HepG2 (cell line): Measurements from ENCODE around the gene ATRNL1. TPM values are rescaled to one million over a fixed set of nuclear protein-coding genes. Genes with fewer than 3 reads are reported as not detected.
"Not testable (repeated sequence)": the region's sequence is repeated elsewhere in the genome, so short reads cannot be mapped to it uniquely, and the experiment has no call there.

Experiments
- ATAC-seq: fragments of 200-7000 bp; cut with Tn5 transposase; 3 replicates; pipeline ENCODE4 v1.9.1; 2020; ENCODE audit warnings: mild to moderate bottlenecking, moderate library complexity
- BruUV-seq: library from RNA; stranded (reverse); fragments of 400-500 nt; replicated peaks from 2 replicates; lab custom pipeline; 2021; lab: Mats Ljungman, UMichigan
- CTCF ChIA-PET: fragments of 300-600 bp; formaldehyde crosslinking; extraction: SDS; loops from one replicate; lab custom pipeline; 2021; ENCODE audit warnings: low total read pairs, inconsistent platforms, low intra/inter-chr PET ratio; lab: Yijun Ruan, JAX
- POLR2A ChIA-PET: fragments of 350-600 bp; sonication (Branson Sonifier 250); formaldehyde crosslinking; loops from one replicate; lab custom pipeline; 2020; ENCODE audit warnings: antibody characterized with exemption, inconsistent platforms; lab: Yijun Ruan, JAX
- DNase-seq: peaks from one replicate; pipeline ENCODE4 v3.0.0-alpha.2; 2015; ENCODE audit warnings: low spot score
- FAIRE-seq: peaks from 3 replicates; lab custom pipeline; 2011; peaks lifted over from hg19 to GRCh38; lab: Jason Lieb, UNC
- H2AFZ ChIP-seq: one replicate; pipeline ENCODE4 v1.6.1; 2011; ENCODE audit warnings: low read length, inconsistent platforms
- H3K27ac ChIP-seq: fragments of 300-600 bp; 3 replicates; pipeline ENCODE4 v1.8.0; 2011; ENCODE audit warnings: mixed run types, mild to moderate bottlenecking, mixed read lengths, low read length, inconsistent platforms; ENCODE audit not compliant: insufficient read depth; ENCODE audit errors: extremely low read length
- H3K27me3 ChIP-seq, 2 experiments: fragments of 200-600 bp in 1 of 2; 2 replicates in 1 of 2; 3 replicates in 1 of 2; pipeline versions ENCODE4 v1.6.0 to v1.8.0; 2011; ENCODE audit warnings: low read length in 2 of 2, mild to moderate bottlenecking in 2 of 2, moderate library complexity in 2 of 2, inconsistent platforms in 1 of 2; ENCODE audit not compliant: insufficient read depth in 2 of 2, control insufficient read depth in 1 of 2
- H3K36me3 ChIP-seq, 2 experiments: fragments of 200-600 bp in 1 of 2; replicated peaks in 1 of 2; 2 replicates in 1 of 2; 3 replicates in 1 of 2; pipeline versions ENCODE4 v1.5.1 to v1.8.0; 2011; ENCODE audit warnings: low read length in 2 of 2, inconsistent platforms in 1 of 2; ENCODE audit not compliant: insufficient read depth in 2 of 2, control insufficient read depth in 1 of 2
- H3K4me1 ChIP-seq: 2 replicates; pipeline ENCODE4 v1.5.1; 2012; ENCODE audit warnings: low read length, inconsistent platforms; ENCODE audit not compliant: insufficient read depth
- H3K4me2 ChIP-seq: 2 replicates; pipeline ENCODE4 v1.6.0; 2011; ENCODE audit warnings: low read depth, low read length, inconsistent platforms
- H3K4me3 ChIP-seq, 3 experiments: fragments of 200-600 bp in 1 of 3; sonication (generic), shearing (Covaris generic) in 1 of 3; replicated peaks in 1 of 3; 2 replicates each; pipeline ENCODE4 v1.5.1; 2011 to 2016; ENCODE audit warnings: low read length in 3 of 3, inconsistent platforms in 2 of 3, low read depth in 2 of 3, mild to moderate bottlenecking in 2 of 3, control low read depth in 1 of 3, mixed read lengths in 1 of 3; ENCODE audit not compliant: insufficient read depth in 1 of 3
- H3K79me2 ChIP-seq: one replicate; pipeline ENCODE4 v1.6.1; 2011; ENCODE audit warnings: low read length, inconsistent platforms; ENCODE audit not compliant: insufficient read depth
- H3K9ac ChIP-seq: 2 replicates; pipeline ENCODE4 v1.6.0; 2011; ENCODE audit warnings: mild to moderate bottlenecking, low read depth, low read length, inconsistent platforms; ENCODE audit not compliant: insufficient read depth
- H3K9me3 ChIP-seq: 2 replicates; pipeline ENCODE4 v1.5.1; 2012; ENCODE audit warnings: mild to moderate bottlenecking, low read length
- H4K20me1 ChIP-seq: 2 replicates; pipeline ENCODE4 v1.6.0; 2011; ENCODE audit warnings: inconsistent platforms, mild to moderate bottlenecking, low read length, moderate library complexity; ENCODE audit not compliant: insufficient read depth
- HOXA5 ChIP-seq: sonication (generic); formaldehyde crosslinking; IDR thresholded peaks from 2 replicates; pipeline ENCODE4 v1.4.0; 2020; ENCODE audit warnings: missing genetic modification reagents
- JUNB ChIP-seq: sonication (generic); formaldehyde crosslinking; IDR thresholded peaks from 2 replicates; pipeline ENCODE4 v1.8.0; 2022; ENCODE audit warnings: missing genetic modification reagents, mild to moderate bottlenecking, borderline replicate concordance
- MAFK ChIP-seq, 2 experiments: IDR thresholded peaks in 1 of 2; conservative IDR thresholded peaks in 1 of 2; 2 replicates each; pipeline ENCODE4 v1.6.1; 2011; ENCODE audit warnings: improper control_type of control experiment in 2 of 2, low read length in 2 of 2
- NFE2 ChIP-seq: sonication (generic); formaldehyde crosslinking; IDR thresholded peaks from 2 replicates; pipeline ENCODE4 v1.4.0; 2020; ENCODE audit warnings: missing genetic modification reagents
- NFYC ChIP-seq: IDR thresholded peaks from 2 replicates; pipeline ENCODE4 v1.6.1; 2016; ENCODE audit warnings: missing genetic modification reagents, missing compliant biosample characterization
- RXRA ChIP-seq: sonication (generic); formaldehyde crosslinking; IDR thresholded peaks from 2 replicates; pipeline ENCODE4 v1.5.1; 2020; ENCODE audit warnings: missing genetic modification reagents
- SAFB2 ChIP-seq: sonication (generic); formaldehyde crosslinking; IDR thresholded peaks from 2 replicates; pipeline ENCODE4 v1.5.1; 2020; ENCODE audit warnings: missing genetic modification reagents, low read depth, mild to moderate bottlenecking, borderline replicate concordance
- ZNF367 ChIP-seq: sonication (generic); formaldehyde crosslinking; IDR thresholded peaks from 2 replicates; pipeline ENCODE4 v1.4.0; 2020; ENCODE audit warnings: missing genetic modification reagents, borderline replicate concordance
- WGBS: methylation state at CpG from one replicate; pipeline ENCODE4 v1.1.6; 2017; ENCODE audit warnings: low lambda C conversion rate; 5-methylcytosine and 5-hydroxymethylcytosine counted together
- in situ Hi-C: cut with HindIII; loops from 2 replicates; pipeline ENCODE4 v1.10.0; 2017; ENCODE audit warnings: low pct_unique_long_range_greater_than_20kb; ENCODE audit not compliant: extremely low pct_ligation_motif_present
- intact Hi-C: fragments of 100-400 bp; cut with micrococcal nuclease; formaldehyde crosslinking; loops from one replicate; pipeline ENCODE4 v1.10.0; 2022; ENCODE audit not compliant: unreplicated experiment
- polyA plus RNA-seq, 8 experiments: library from polyadenylated mRNA; depleted of rRNA in 3 of 8; stranded (reverse) in 7 of 8; unstranded in 1 of 8; fragments of >200 nt; fragmentation: Illumina TruSeq in 4 of 8; extraction: Trizol in 4 of 8; gene quantifications; 2 replicates each; pipeline versions ENCODE4 v1.2.1 to v1.2.3, GENCODE V29; 2011 to 2016; ENCODE audit warnings: low read depth in 4 of 8, missing spikeins in 1 of 8, mixed read lengths in 1 of 8; ENCODE audit not compliant: insufficient read depth in 1 of 8
- total RNA-seq, 5 experiments: library from RNA; depleted of rRNA; stranded (reverse); fragments of >200 nt; fragmentation: Illumina TruSeq; extraction: Trizol; gene quantifications; 2 replicates each; pipeline ENCODE4 v1.2.3, GENCODE V29; 2016; ENCODE audit warnings: low read depth in 1 of 5
- TF ChIP-seq, protein P1 (sequence below): sonication (generic); formaldehyde crosslinking; IDR thresholded peaks from 2 replicates; pipeline ENCODE4 v1.5.0; 2020; ENCODE audit warnings: missing genetic modification reagents
- TF ChIP-seq, protein P2 (sequence below): sonication (generic); formaldehyde crosslinking; IDR thresholded peaks from 2 replicates; pipeline ENCODE4 v1.4.0; 2020; ENCODE audit warnings: missing genetic modification reagents, low read depth, mild to moderate bottlenecking, borderline replicate concordance

ATRNL1 gene
- total and polyA plus RNA-seq, 2 of the 13 experiments (the other 11 are each of a cell fraction or from before 2014, with no cell fraction given) = 0.04 TPM; not detected in 1

DNA sequence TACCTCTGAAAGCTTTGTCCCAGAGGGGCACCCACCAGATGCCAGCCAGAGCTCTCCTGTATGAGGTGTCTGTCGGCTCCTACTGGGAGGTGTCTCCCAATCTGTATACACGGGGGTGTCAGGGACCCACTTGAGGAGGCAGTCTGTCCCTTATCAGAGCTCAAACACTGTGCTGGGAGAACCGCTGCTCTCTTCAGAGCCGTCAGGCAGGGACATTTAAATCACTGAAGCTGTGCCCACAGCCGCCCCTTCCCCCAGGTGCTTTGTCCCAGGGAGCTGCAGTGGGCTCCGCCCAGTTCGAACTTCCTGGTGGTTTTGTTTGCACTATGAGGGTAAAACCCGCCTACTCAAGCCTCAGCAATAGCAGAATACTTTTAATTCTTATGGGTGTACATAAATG is 665.3 kb downstream of the ATRNL1 start:
- DNase-seq, H3K9me3 ChIP-seq, H3K4me3 ChIP-seq, BruUV-seq, POLR2A ChIA-PET, H2AFZ ChIP-seq, H3K4me1 ChIP-seq, H3K9ac ChIP-seq, CTCF ChIA-PET, FAIRE-seq, ATAC-seq, H3K27ac ChIP-seq, H4K20me1 ChIP-seq, in situ Hi-C loops, H3K27me3 ChIP-seq, H3K36me3 ChIP-seq, intact Hi-C loops, H3K4me2 ChIP-seq, H3K79me2 ChIP-seq: not testable (repeated sequence)
- 0% methylated on average over 4 of the region's 8 CpGs for WGBS

DNA sequence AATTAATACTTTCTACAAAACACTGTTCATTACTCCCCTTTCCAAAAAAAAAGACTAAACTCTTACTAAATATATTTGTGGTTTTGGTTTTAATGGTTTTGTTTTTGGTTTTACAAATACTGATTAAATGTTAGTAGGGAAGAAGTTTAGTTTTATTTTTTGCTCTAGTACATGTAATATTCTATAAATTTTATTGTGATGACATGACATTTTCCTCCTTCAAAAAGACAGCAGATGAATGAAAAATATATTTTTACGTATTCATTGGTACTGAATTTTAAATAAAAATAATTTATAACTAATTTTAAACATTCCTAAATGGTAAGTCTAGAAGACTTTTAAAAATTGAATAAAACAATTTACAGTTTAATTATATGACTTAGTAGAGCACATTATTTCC is 667.0 kb downstream of the ATRNL1 start:
- TF ChIP-seq MAFK (conservative IDR thresholded peaks at IDR 0.05 in 1 of 2, IDR thresholded peaks at IDR 0.05 in 1 of 2; ENCODE audit: low read length in 2 of 2) = peak in 1 of 2 experiments; percentile 67; a peak in 2 of 4 replicates
- no peak for TF ChIP-seq HOXA5
- Histone ChIP-seq H3K79me2 (no peaks in the 10 kb centered on the region), H3K4me3 (no peak overlapping the region), H3K9ac (no peak overlapping the region), H3K4me2 (no peak overlapping the region), H3K9me3 (no peaks in the 10 kb centered on the region), H3K4me1 (no peaks in the 10 kb centered on the region), H3K36me3 (no peaks in the 10 kb centered on the region), H3K27me3 (no peaks in the 10 kb centered on the region), H2AFZ (no peak overlapping the region), H4K20me1 (no peaks in the 10 kb centered on the region), H3K27ac (no peak overlapping the region)
- in situ Hi-C loops (no loop called here), intact Hi-C loops (no loop called here)
- DNase-seq = no peak
- ChIA-PET POLR2A (no interaction called here), CTCF (no interaction called here)
- no peak for ATAC-seq
- WGBS = 0% methylated on average over 1 of the region's 1 CpG
- FAIRE-seq = no peak
- no TSS peak for BruUV-seq

DNA sequence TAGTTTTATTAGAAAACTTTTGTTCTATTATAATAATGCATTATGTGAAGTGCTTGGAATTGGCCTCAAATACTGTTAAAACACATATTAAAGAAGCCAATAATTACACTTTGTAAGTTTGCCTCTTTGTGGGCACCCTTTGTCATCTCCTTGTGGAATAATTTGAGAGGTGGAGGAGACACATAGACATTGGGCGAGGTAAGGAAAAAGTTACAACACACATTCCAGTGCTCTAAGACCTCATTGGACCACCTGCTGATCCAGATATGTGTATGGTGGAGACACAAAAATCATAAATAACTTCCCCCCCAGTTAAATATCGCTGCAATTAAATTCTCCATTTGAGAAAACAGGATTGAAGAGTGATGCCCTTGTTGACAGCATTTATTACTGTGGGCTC is 668.0 kb downstream of the ATRNL1 start:
- ATAC-seq (no peak), DNase-seq (no peak), FAIRE-seq (no peak)
- no peak overlapping the region for H3K9ac ChIP-seq
- H3K27me3 ChIP-seq = no peaks in the 10 kb centered on the region
- no peaks in the 10 kb centered on the region for H3K36me3 ChIP-seq
- H3K27ac ChIP-seq = no peak overlapping the region
- H3K4me3 ChIP-seq = no peak overlapping the region
- WGBS = 5% methylated on average over 2 of the region's 2 CpGs
- no peaks in the 10 kb centered on the region for H4K20me1 ChIP-seq
- H2AFZ ChIP-seq = no peak overlapping the region
- BruUV-seq = no TSS peak
- CTCF ChIA-PET = no interaction called here
- H3K4me2 ChIP-seq = no peak overlapping the region
- no peaks in the 10 kb centered on the region for H3K9me3 ChIP-seq
- no peaks in the 10 kb centered on the region for H3K4me1 ChIP-seq
- POLR2A ChIA-PET = no interaction called here
- H3K79me2 ChIP-seq = no peaks in the 10 kb centered on the region
- intact Hi-C loops (no loop called here), in situ Hi-C loops (no loop called here)
- TF ChIP-seq SAFB2 (CRISPR knock-in tag) (no peak), JUNB (CRISPR knock-in tag) (no peak), NFYC (CRISPR knock-in tag) (no peak), ZNF367 (CRISPR knock-in tag) (no peak), RXRA (CRISPR knock-in tag) (no peak), NFE2 (no peak)
- TF ChIP-seq, protein P1, sequence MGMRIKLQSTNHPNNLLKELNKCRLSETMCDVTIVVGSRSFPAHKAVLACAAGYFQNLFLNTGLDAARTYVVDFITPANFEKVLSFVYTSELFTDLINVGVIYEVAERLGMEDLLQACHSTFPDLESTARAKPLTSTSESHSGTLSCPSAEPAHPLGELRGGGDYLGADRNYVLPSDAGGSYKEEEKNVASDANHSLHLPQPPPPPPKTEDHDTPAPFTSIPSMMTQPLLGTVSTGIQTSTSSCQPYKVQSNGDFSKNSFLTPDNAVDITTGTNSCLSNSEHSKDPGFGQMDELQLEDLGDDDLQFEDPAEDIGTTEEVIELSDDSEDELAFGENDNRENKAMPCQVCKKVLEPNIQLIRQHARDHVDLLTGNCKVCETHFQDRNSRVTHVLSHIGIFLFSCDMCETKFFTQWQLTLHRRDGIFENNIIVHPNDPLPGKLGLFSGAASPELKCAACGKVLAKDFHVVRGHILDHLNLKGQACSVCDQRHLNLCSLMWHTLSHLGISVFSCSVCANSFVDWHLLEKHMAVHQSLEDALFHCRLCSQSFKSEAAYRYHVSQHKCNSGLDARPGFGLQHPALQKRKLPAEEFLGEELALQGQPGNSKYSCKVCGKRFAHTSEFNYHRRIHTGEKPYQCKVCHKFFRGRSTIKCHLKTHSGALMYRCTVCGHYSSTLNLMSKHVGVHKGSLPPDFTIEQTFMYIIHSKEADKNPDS (CRISPR knock-in tag) = no peak
- TF ChIP-seq, protein P2, sequence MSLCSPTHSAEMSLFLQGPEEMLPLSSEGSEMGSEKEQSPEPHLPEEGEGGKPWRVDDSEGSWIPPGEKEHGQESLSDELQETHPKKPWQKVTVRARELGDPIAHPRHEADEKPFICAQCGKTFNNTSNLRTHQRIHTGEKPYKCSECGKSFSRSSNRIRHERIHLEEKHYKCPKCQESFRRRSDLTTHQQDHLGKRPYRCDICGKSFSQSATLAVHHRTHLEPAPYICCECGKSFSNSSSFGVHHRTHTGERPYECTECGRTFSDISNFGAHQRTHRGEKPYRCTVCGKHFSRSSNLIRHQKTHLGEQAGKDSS = no peak
